Tibial nerve (tissue), 4 donors: Measurements from ENCODE around the gene PARN. TPM values are rescaled to one million over a fixed set of nuclear protein-coding genes. Genes with fewer than 3 reads are reported as not detected.
A peak's percentile ranks its signal among the peaks of the same experiment; 100 is the strongest.

ENCODE experiments used
- DNase-seq, 2 donors: peaks; one replicate each; pipeline ENCODE4 v3.0.0-alpha.2; 2019; ENCODE audit warnings: low spot score in 2 of 2
- H3K27ac ChIP-seq, 4 donors: fragments of 200-600 bp; sonication (generic) in 3 of 4; one replicate each; pipeline ENCODE4 v1.5.1; 2017 to 2019; ENCODE audit warnings: mild to moderate bottlenecking in 1 of 4
- H3K27me3 ChIP-seq, 2 donors: fragments of 200-600 bp; sonication (generic) in 1 of 2; one replicate each; pipeline versions ENCODE4 v1.5.1 to v1.6.0; 2017 to 2019
- H3K36me3 ChIP-seq, 3 donors: fragments of 200-600 bp; sonication (generic); one replicate each; pipeline ENCODE4 v1.5.1; 2018 to 2019
- H3K4me1 ChIP-seq, 4 donors: fragments of 200-600 bp; sonication (generic) in 3 of 4; one replicate each; pipeline ENCODE4 v1.5.1; 2017 to 2019
- H3K4me3 ChIP-seq, 4 donors: fragments of 200-600 bp; sonication (generic) in 3 of 4; one replicate each; pipeline ENCODE4 v1.5.1; 2017 to 2019; ENCODE audit warnings: mild to moderate bottlenecking in 1 of 4, moderate library complexity in 1 of 4
- H3K9me3 ChIP-seq, 4 donors: fragments of 200-600 bp; sonication (generic) in 3 of 4; one replicate each; pipeline ENCODE4 v1.5.1; 2017 to 2019
- CTCF ChIP-seq, 5 experiments: fragments of 200-600 bp in 3 of 5; fragments of 450-650 bp in 2 of 5; sonication (generic) in 3 of 5; IDR thresholded peaks; one replicate each; pipeline ENCODE4 v1.5.1; 2016 to 2019; ENCODE audit warnings: antibody characterized with exemption in 5 of 5, mild to moderate bottlenecking in 3 of 5, moderate library complexity in 2 of 5
- EP300 ChIP-seq, 2 donors: sonication (generic); formaldehyde crosslinking; IDR thresholded peaks; one replicate each; pipeline ENCODE4 v1.6.1; 2017; ENCODE audit warnings: antibody characterized with exemption in 2 of 2, mild to moderate bottlenecking in 1 of 2
- POLR2A ChIP-seq, 2 donors: fragments of 450-650 bp; IDR thresholded peaks; one replicate each; pipeline ENCODE4 v1.6.1; 2017; ENCODE audit warnings: antibody characterized with exemption in 2 of 2, mild to moderate bottlenecking in 2 of 2, moderate library complexity in 2 of 2
- WGBS, 2 donors: methylation state at CpG; one replicate each; pipeline ENCODE4 v1.1.5; 2018; 5-methylcytosine and 5-hydroxymethylcytosine counted together
- total RNA-seq, 4 donors: library from RNA; depleted of rRNA; stranded (reverse); fragments of >200 nt; gene quantifications; one replicate each; pipeline ENCODE4 v1.1.0, GENCODE V29; 2016

Gene PARN
- total RNA-seq, 4 donors from 2014 or later = 36.5 to 49.8 (median 40.6) TPM

GRCh38 chr16:14566599-14566998 is 63.5 kb downstream of the PARN start:
- 69 to 93% methylated on average over 1 of the region's 1 CpG for WGBS, 2 donors

GRCh38 chr16:14565688-14566025 is 64.4 kb downstream of the PARN start:
- H3K27ac ChIP-seq = no peak overlapping the region
- TF ChIP-seq CTCF (IDR thresholded peaks at IDR 0.05) (no peak), EP300 (IDR thresholded peaks at IDR 0.05) (no peak), POLR2A (IDR thresholded peaks at IDR 0.05) (no peak)
- H3K27me3 ChIP-seq = no peaks in the 10 kb centered on the region
- H3K36me3 ChIP-seq = peaks cover 0 to 19% (median 0%) of the 10 kb centered on the region in 3 donors
- H3K4me1 ChIP-seq = peaks cover 0 to 20% (median 2%) of the 10 kb centered on the region in 4 donors
- no peaks in the 10 kb centered on the region for H3K9me3 ChIP-seq
- WGBS, 2 donors = 93 to 95% methylated on average over 2 of the region's 2 CpGs
- H3K4me3 ChIP-seq = no peak overlapping the region
- no peak for DNase-seq

More at GRCh38 chr16:14566599-14566998, 63.5 kb downstream of the PARN start:
- H3K36me3 ChIP-seq = peaks cover 0 to 20% (median 0%) of the 10 kb centered on the region in 3 donors
- DNase-seq = no peak
- H3K4me1 ChIP-seq = peaks cover 0 to 20% (median 2%) of the 10 kb centered on the region in 4 donors
- H3K27me3 ChIP-seq = no peaks in the 10 kb centered on the region
- TF ChIP-seq POLR2A (IDR thresholded peaks at IDR 0.05) = no peak
- no peak for TF ChIP-seq CTCF (IDR thresholded peaks at IDR 0.05)
- TF ChIP-seq EP300 (IDR thresholded peaks at IDR 0.05) = no peak
- no peaks in the 10 kb centered on the region for H3K9me3 ChIP-seq
- no peak overlapping the region for H3K27ac ChIP-seq
- no peak overlapping the region for H3K4me3 ChIP-seq

- Histone ChIP-seq H3K36me3 (peaks cover 0 to 18% (median 0%) of the 10 kb centered on the region in 3 donors), H3K27me3 (no peaks in the 10 kb centered on the region), H3K27ac (peak overlapping the region in 1 of 4 donors; percentile 28), H3K9me3 (no peaks in the 10 kb centered on the region), H3K4me3 (no peak overlapping the region), H3K4me1 (peaks cover 0 to 20% (median 2%) of the 10 kb centered on the region in 4 donors)
- WGBS, 2 donors = 44 to 47% methylated on average over 5 of the region's 5 CpGs
- no peak for DNase-seq
- no peak for TF ChIP-seq CTCF (IDR thresholded peaks at IDR 0.05)
Measured at GRCh38 chr16:14564861-14565687, 65.0 kb downstream of the PARN start.

GRCh38 chr16:14564323-14564722 is 65.7 kb downstream of the PARN start:
- Histone ChIP-seq H3K9me3 (no peaks in the 10 kb centered on the region), H3K27ac (peak overlapping the region in 1 of 4 donors; percentile 28), H3K4me3 (no peak overlapping the region), H3K4me1 (peaks cover 0 to 20% (median 2%) of the 10 kb centered on the region in 4 donors), H3K27me3 (no peaks in the 10 kb centered on the region), H3K36me3 (peaks cover 0 to 18% (median 0%) of the 10 kb centered on the region in 3 donors)
- 82 to 89% methylated on average over 8 to 9 of the region's 9 CpGs for WGBS, 2 donors
- DNase-seq = no peak
- no peak for TF ChIP-seq CTCF (IDR thresholded peaks at IDR 0.05)
- no peak for TF ChIP-seq EP300 (IDR thresholded peaks at IDR 0.05)
- no peak for TF ChIP-seq POLR2A (IDR thresholded peaks at IDR 0.05)

GRCh38 chr16:14562691-14563491 is 67.2 kb downstream of the PARN start:
- no peaks in the 10 kb centered on the region for H3K9me3 ChIP-seq
- no peak overlapping the region for H3K27ac ChIP-seq
- DNase-seq = peak in 1 of 2 donors; percentile 7
- H3K4me3 ChIP-seq = no peak overlapping the region
- no peaks in the 10 kb centered on the region for H3K27me3 ChIP-seq
- peaks cover 0 to 17% (median 0%) of the 10 kb centered on the region in 3 donors for H3K36me3 ChIP-seq
- 50 to 64% methylated on average over 8 of the region's 8 CpGs for WGBS, 2 donors
- peaks cover 0 to 20% (median 2%) of the 10 kb centered on the region in 4 donors for H3K4me1 ChIP-seq
- TF ChIP-seq CTCF (IDR thresholded peaks at IDR 0.05) = no peak
- no peak for TF ChIP-seq POLR2A (IDR thresholded peaks at IDR 0.05)
- TF ChIP-seq EP300 (IDR thresholded peaks at IDR 0.05) = no peak
